Transverse colon (tissue), 3 donors: ENCODE measurements around the gene KLF13.

ENCODE experiments used
- CTCF ChIP-seq, 5 experiments: fragments of 200-600 bp in 3 of 5; fragments of 450-650 bp in 2 of 5; sonication (generic) in 3 of 5; IDR thresholded peaks; 1 replicate in 2 of 5; 2 replicates in 3 of 5; pipeline ENCODE4 v1.5.1; 2016 to 2017; ENCODE audit warnings: antibody characterized with exemption in 5 of 5, inconsistent platforms in 3 of 5, mild to moderate bottlenecking in 2 of 5, moderate library complexity in 1 of 5
- POLR2A ChIP-seq: fragments of 450-650 bp; IDR thresholded peaks from one replicate; pipeline ENCODE4 v1.6.1; 2016; ENCODE audit warnings: antibody characterized with exemption, mild to moderate bottlenecking, moderate library complexity

- TF ChIP-seq POLR2A (no peak), CTCF (IDR thresholded peaks at IDR 0.05) (no peak)
Measured at GRCh38 chr15:31361764-31362515, 35.3 kb downstream of the KLF13 start.
